Left colon (tissue), 2 donors: Measurements from ENCODE around the gene MOB3B. TPM values are rescaled to one million over a fixed set of nuclear protein-coding genes. Genes with fewer than 3 reads are reported as not detected.
"Not testable (repeated sequence)": the region's sequence is repeated elsewhere in the genome, so short reads cannot be mapped to it uniquely, and the experiment has no call there.

ENCODE experiments used
- ATAC-seq: fragments of 200-7000 bp; cut with Tn5 transposase; one replicate; pipeline ENCODE4 v1.9.1; 2020; ENCODE audit warnings: mild to moderate bottlenecking, moderate library complexity
- DNase-seq, 2 donors: peaks; one replicate each; pipeline ENCODE4 v3.0.0-alpha.2; 2020
- intact Hi-C, 2 donors: fragments of 100-400 bp; cut with DNase I in 1 of 2; cut with micrococcal nuclease in 1 of 2; formaldehyde crosslinking; loops; one replicate each; pipeline versions ENCODE4 v1.11.2 to v1.14.0; 2022; cut with DNase I, micrococcal nuclease
- total RNA-seq, 2 donors: library from RNA; stranded (reverse); fragmentation: NEBNext Ultra II Directional; extraction: Animal tissue kit (Norgen Biotek cat#: 25700); gene quantifications; one replicate each; pipeline ENCODE4 v1.2.1, GENCODE V29; 2021
- donor health status: DM: no; HTN: no; CAD: no.
- donor health status: DM: yes; HTN: yes; CAD: no.

Gene MOB3B
- total RNA-seq, 2 donors from 2014 or later: 42.2 to 47.1 TPM

DNA sequence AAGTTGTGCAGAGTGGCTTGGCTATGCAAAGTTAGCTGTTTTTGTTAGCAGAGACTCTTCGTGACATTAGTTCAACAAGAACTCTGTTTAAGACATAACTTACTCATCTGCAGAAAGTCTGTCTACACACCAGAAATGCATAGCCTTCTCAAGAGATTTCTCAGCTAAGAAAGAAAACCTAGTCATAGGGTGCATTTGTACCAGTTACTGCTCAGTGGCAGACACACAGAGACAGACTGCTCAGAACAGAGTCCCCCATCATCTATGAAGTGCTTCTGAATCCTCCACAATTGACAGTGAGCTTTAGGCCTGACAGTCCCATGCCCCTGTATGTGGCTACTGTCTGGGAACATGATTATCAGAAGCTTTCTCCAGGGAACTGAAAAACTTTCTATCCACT is 61.6 kb downstream of the MOB3B start:
- intact Hi-C loops: no loop called here
- ATAC-seq (no peak), DNase-seq (no peak)

DNA sequence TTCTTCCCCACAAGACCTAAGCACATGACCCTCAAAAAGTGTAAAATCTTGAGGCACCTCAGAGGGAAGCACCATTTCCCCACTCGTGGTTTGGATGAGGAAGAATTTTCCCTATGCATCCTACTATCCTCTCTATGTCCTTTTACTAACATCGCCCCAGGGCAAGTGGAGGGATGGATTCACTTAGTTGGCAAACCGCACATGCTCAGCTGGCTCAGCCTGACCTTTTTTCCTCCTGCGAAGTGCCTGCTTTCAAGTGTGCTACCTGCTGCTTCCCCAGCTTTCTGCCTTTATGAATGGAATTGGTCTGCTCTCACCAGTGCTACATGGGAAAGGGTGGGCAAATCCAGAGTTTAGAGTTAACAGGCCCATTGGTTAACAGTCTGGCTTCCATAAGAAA is 62.1 kb downstream of the MOB3B start:
- DNase-seq (no peak), ATAC-seq (no peak)
- intact Hi-C loops: no loop called here

GRCh38 chr9:27466516-27466915 is 63.1 kb downstream of the MOB3B start:
- intact Hi-C loops, ATAC-seq, DNase-seq: not testable (repeated sequence)

- intact Hi-C loops, DNase-seq: not testable (repeated sequence)
- peak; percentile 35 for ATAC-seq
Measured at GRCh38 chr9:27464950-27465349, 64.7 kb downstream of the MOB3B start.

GRCh38 chr9:27462846-27463245 is 66.8 kb downstream of the MOB3B start:
- ATAC-seq (no peak), DNase-seq (no peak)
- intact Hi-C loops: no loop called here

GRCh38 chr9:27462434-27462833 is 67.2 kb downstream of the MOB3B start:
- peak; percentile 82 for ATAC-seq
- intact Hi-C loops: no loop called here
- no peak for DNase-seq

- ATAC-seq: peak; percentile 57
- DNase-seq: no peak
- intact Hi-C loops: no loop called here
Measured at GRCh38 chr9:27460226-27461023, 69.2 kb downstream of the MOB3B start.

- intact Hi-C loops: no loop called here
- ATAC-seq: peak; percentile 85
Measured at GRCh38 chr9:27457445-27457844, 72.2 kb downstream of the MOB3B start.

DNA sequence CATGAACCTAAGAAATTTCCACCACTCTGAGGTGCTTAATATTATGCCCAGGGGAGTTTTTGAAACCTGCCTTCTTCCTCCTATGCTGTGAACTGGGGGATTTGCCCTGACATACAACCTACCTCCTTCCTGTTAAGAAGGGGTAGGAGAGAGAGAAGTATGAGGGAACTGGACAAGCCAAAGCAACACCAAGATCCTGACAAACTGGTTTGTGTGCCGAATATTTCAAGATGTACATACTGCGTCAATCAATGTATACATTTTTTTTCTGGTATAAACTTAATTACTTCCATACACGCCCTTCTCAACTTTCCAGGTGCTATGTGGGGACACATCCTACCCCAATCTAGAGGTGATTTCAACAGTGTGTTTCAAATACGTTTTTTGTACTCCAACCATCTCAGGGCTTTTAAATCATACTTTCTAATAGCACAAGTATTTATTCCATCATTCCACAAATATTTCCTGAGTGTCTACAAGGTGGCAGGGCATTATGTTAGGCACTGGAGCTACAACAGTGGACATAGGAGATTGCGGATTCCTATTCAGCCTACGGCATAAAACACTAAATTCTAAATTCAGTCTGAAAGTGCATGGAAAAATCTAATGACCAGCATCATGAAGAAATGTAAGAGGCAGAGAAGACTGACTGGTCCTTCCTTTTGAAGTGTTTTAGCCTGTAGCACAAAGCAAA is 75.6 kb downstream of the MOB3B start:
- intact Hi-C loops: no loop called here
- ATAC-seq (peak; percentile 27), DNase-seq (no peak)

More at GRCh38 chr9:27457445-27457844, 72.2 kb downstream of the MOB3B start:
- peak; percentile 80 to 87 for DNase-seq

DNA sequence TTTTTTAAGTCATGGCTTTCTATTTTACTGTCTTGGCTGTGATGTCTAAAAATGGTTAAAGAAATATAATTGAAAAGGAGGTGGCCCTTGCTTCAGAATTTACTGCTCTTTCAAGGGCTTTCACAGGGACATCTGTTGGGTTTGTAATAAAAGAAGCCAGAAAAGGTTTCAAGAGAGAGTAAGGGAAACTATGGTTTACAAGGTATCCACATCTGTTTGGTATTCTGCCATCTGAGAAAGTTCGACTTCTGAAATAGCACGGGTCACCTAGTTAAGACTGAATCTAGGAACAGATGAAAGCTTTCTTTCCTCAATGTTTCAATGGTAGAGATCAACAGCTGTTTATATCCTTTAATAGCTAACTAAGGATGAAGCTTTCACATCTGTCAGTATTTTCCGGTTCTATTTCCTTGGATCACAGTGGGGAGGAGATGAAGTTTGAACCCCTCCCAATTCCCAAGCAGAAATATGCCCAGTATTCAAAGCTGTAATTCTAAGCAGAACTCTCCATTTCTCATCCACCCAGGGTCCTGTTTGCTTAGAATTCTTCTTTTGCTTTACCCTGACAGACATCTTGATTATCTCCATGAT is 78.3 kb downstream of the MOB3B start:
- intact Hi-C loops: no loop called here
- DNase-seq: no peak
- ATAC-seq: peak; percentile 59

DNA sequence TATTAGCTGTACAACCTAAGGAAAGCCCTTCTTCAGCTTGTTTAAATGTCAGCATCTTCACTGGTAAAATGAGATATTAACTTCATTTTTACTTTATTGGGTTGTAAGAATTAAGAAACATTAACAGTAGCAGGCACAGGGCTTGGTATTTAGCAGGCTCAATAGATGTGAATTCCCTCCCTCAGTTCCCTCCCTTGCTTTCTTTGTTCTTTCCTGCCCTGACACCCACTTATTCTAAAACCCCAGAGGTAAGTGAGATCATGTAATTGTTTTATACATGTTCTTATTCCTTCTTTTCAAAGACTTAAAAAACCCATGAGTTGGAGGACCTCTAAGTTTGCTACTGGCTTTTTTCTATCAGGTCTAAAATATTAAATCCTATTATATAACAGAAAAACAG is 78.9 kb downstream of the MOB3B start:
- ATAC-seq: no peak
- DNase-seq: no peak
- intact Hi-C loops: no loop called here

GRCh38 chr9:27448356-27448755 is 81.3 kb downstream of the MOB3B start:
- intact Hi-C loops, ATAC-seq, DNase-seq: not testable (repeated sequence)

- ATAC-seq: no peak
- DNase-seq: no peak
- intact Hi-C loops: no loop called here
Measured at GRCh38 chr9:27447031-27447683, 82.5 kb downstream of the MOB3B start.

- intact Hi-C loops: no loop called here
- DNase-seq: no peak
- no peak for ATAC-seq
Measured at GRCh38 chr9:27445688-27446087, 83.9 kb downstream of the MOB3B start.

- ATAC-seq (no peak), DNase-seq (no peak)
- intact Hi-C loops: no loop called here
Measured at GRCh38 chr9:27445057-27445595, 84.5 kb downstream of the MOB3B start.

GRCh38 chr9:27442464-27442863 is 87.2 kb downstream of the MOB3B start:
- DNase-seq (peak; percentile 61 to 69), ATAC-seq (peak; percentile 89)
- intact Hi-C loops: no loop called here

DNA sequence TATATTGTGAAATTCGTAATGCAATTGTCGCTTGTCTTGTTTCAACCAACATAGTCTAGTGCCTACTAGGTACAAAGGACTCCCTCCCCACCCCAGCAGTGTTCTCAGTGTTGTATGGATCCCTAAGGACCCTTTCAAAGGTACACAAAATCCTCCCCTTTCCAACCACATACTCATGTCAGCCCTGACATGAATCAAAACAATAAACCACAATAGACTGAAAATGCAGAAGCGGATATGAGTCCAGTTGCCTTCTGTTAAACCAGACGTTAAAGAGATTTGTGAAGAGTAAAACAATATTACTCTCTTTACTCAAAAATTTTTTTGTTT is 87.9 kb downstream of the MOB3B start:
- ATAC-seq: no peak
- intact Hi-C loops: no loop called here
- DNase-seq: no peak

DNA sequence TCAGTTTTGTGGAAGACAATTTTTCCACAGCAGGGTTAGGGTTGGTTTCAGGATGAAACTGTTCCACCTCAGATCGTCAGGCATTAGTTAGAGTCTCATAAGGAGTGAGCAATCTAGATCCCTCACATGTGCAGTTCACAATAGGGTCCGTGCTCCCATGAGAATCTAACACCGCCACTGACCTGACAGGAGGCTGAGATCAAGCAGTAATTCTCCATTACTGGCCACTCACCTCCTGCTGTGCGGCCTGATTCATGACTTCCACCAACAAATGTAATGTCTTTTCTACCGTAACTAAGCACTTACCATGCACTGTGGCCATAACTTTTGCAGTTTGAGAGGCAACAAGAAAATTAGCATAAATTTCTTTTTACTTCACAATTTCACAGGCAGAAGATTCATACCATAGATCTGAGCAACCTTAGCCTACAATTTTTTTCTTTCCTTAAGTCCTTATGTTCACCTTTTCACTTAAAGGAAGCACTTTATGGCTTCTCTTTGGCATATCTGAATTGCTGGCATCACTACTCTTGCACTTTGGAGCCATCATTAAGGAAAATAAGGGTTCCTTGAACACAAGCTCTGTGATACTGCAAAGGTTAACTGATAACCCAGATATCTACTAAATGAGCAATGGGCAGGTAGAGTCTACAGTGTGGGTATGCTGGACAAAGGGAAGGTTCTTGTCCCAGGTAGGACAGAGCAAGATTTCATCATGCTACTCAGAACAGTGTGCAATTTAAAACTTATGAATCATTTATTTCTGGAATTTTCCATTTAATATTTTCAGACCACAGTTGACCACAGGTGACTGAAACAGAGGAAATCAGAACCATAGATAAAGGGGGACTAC is 88.5 kb downstream of the MOB3B start:
- DNase-seq: no peak

More for the DNA sequence above, 88.5 kb downstream of the MOB3B start:
- intact Hi-C loops: no loop called here
- ATAC-seq: peak; percentile 60
